B cell (primary cell): Measurements from ENCODE around the gene MTSS2.

Experiments used
- CTCF ChIP-seq: fragments of 200-600 bp; IDR thresholded peaks from one replicate; pipeline ENCODE4 v1.8.0; 2022; ENCODE audit warnings: antibody characterized with exemption, mild to moderate bottlenecking
- EZH2 ChIP-seq: IDR thresholded peaks from 2 replicates; pipeline ENCODE4 v1.6.1; 2012; ENCODE audit warnings: borderline replicate concordance, low read depth, mild to moderate bottlenecking, moderate library complexity, low read length; ENCODE audit not compliant: insufficient read depth, poor library complexity, severe bottlenecking

- TF ChIP-seq CTCF (no peak), EZH2 (no peak)
These were observed 7.5 kb downstream of the MTSS2 start for GRCh38 chr16:70678121-70678897.
